Midbrain (tissue), 1 donor: ENCODE measurements around the gene SERPINE1.

Source experiments
- DNase-seq: peaks from one replicate; lab custom pipeline; 2025; lab: John Stamatoyannopoulos, UW

The SERPINE1 gene

DNA sequence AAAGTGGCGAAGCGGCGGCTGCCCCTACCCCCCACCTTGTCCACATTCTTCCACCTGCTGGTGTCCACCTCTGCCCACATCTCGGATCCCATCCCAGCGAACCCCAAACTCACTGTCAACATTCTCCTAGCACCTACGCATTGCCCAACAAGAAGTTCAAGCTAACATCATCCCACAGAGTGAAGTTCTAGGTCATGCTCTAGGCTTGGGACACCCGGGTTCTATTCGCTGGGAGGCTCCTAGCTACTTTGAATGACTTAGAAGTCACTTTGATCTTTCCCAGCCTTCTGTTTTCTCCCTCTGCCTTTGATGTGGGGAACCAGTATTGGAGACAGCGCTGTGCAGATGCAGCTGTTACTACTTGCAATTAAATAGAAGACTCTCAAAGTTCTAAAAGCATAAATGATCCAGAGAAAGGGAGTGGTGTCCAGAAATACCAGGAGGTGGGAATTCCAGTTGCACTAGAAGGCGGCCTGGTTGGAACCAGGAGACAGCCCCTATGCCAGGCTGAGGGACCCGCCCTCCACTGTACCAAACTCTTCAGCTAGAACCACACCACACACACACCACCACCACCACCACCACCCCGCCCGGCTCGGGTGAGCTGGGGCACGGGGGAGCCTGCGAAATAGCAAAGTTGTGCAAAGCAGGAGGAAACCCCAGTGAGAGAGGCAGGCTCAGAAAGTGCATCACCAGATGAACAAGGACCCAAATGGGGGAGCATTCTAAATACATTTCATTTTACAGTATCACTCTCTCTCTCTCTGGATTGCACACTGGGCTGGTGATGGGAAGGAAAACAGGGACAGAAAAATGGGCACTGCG is 43.9 kb downstream of the SERPINE1 start:
- DNase-seq = no peak

- no peak for DNase-seq
Observed at GRCh38 chr7:101171442-101171837, 44.5 kb downstream of the SERPINE1 start.

DNA sequence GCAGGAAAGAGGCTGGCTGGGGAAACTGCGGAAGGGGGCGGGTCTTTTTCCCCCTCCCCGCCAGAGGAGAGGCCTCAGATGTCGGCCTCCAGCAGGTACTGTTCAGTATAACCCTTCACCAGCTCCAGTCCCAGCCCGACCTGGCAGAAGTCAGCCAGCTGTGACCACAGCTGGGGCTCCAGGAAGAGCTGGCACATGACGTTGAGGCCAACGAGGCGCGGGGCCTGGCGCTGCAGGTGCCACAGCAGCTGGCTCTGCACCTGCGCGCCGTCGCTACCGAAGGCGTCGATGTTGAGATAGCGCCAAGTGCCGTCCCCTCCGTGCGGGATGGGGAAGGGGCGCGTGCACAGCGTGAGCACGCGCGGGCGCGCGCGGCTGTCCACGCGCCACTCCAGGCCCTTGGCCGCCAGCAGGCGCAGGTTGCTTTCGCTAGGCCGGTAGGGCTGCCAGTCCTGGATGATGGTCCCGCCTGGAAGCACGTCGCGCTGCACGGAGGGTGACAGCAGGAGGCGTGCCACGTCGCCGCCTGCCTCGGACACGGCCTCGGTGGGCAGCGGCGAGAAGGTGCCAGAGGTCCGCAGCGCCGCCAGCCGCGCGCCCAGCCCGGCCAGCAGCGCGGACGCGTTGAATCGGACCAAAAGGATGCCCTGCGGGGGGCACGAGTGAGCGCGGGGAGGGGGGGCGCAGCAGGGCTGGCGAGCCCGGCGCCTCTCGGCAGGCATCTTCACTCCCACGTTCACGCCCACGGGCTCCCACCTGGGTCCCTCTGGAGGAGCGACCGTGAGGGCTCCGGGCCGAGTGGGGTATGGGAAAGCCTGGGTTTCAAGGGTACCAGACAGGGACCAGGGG is 45.3 kb downstream of the SERPINE1 start:
- DNase-seq = no peak

GRCh38 chr7:101172854-101173751 is 46.2 kb downstream of the SERPINE1 start:
- peak; percentile 13 for DNase-seq

DNA sequence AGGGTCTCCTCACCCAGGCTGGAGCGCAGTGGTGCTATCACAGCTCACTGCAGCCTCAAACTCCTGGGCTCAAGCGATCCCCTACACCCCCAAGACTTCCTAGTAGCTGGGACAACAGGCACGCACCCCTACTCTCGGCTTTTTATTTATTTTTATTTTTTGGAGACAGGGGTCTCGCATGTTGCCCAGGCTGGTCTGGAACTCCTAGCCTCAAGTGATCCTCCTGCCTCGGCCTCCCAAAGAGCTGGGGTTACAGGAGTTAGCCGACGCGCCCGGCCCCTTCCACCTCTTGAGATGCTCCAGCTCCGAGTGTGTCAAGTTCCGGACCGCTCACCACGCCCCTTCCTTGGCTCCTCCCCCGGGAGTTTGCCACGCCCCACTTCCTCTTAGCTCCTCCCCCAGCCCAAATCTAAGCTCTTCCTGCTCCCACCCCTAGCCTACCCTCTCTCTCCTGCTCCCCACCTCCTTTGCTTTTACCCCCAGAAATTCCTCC is 46.9 kb downstream of the SERPINE1 start:
- no peak for DNase-seq

- DNase-seq = no peak
Observed at GRCh38 chr7:101174322-101174854, 47.5 kb downstream of the SERPINE1 start.

DNA sequence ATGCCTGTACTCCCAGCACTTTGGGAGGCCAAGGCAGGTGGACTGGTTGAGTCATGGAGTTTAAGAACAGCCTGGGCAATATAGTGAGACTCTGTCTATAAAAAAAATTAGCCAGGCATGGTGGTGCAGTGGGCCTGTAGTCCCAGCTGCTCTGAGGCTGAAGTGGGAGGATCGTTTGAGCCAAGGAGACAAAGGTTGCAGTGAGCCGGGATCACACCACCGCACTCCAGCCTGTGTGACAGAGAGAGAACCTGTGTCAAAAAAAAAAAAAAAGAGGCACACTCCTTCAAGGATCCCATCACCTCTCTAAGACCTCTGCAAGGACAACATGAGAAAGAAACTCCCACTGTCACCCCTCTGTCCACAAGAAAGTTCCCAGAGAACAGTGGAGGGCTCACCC is 48.8 kb downstream of the SERPINE1 start:
- DNase-seq = no peak

DNA sequence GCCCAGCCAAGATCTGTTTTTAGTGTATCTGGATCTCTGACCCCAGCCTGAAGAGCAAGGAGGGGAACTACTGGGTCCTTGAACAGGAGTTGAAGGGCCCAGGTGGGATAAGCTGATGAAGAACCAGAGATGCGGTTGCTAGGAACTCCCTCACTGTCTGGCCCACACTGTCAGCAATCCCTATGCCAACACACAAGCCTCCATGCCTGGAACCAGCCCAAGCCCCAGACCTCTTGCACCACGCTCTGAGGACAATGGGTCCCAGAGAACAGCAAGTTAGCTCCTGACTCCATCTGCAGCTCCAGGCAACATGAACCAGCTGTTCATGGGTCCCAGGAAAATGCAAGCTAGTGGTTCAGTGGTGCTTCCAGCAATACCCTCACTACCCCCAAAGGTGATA is 50.7 kb downstream of the SERPINE1 start:
- no peak for DNase-seq

- DNase-seq = no peak
Observed at GRCh38 chr7:101179117-101179516, 52.2 kb downstream of the SERPINE1 start.

DNA sequence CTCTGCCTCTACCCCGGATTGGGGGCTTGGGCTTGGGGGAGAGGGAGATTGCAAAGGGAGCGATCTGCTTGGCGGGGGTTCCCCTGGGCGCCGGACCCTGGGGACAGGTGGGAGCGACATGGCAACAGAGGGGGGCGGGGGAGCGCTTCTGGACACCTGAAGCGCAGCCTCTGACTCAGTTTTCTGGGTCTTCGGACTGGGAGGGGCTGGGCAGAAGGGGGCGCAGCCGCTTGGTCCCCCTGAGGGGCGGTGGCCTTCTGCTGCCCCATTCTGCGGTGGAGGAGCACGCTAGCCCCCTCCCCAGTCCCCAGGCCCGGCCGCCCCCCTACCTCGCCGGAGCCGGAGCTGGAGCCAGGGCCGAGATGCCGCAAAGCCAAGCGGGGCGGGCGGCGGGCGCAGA is 52.8 kb downstream of the SERPINE1 start:
- DNase-seq = no peak

GRCh38 chr7:101180130-101180755 is 53.3 kb downstream of the SERPINE1 start, which contains the start of gene NAT16:
Gene NAT16 (minus strand): TSS chr7:101180293. CDS start chr7:101174807, 5,486 bp downstream.
- DNase-seq = no peak

GRCh38 chr7:101185258-101185839 is 58.4 kb downstream of the SERPINE1 start:
- no peak for DNase-seq

DNA sequence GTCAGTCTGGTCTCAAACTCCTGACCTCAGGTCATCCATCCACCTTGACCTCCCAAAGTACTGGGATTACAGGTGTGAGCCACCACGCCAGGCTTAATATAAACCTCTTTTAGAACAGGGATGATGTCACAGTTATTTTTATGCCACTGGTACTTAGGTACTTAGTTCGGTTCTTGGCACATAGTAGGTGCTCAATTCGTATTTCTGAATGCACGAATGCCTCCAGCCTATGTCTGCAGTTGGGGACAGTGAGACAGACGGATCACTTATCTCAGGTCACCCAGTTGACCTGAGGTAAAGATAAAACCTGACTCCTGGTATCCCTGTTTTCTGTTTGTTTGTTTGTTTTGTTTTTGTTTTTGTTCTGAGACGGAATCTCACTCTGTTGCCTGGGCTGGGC is 59.3 kb downstream of the SERPINE1 start:
- DNase-seq = no peak

DNA sequence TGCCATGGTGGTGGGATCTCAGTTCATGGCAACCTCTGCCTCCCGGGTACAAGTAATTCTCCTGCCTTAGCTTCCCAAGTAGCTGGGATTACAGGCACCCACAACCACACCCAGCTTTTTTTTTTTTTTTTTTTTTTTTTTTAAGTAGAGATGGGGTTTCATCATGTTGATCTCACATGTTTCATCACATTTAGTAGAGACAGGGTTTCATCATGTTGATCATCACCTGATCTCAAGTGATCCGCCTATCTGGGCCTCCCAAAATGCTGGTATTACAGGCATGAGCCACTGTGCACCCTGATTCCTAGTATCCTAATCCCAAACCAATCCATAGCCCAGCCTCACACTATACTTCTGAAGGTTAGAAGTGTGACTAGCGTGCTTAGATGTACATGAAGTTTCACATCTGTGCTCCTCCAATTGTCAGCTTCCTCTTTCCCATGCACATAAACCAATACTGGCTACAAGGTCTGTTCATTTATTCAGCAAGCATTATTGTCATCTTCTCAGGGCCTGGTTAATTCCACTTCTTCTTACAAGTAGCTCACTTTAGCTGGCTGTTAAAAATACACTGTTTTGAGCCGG is 60.0 kb downstream of the SERPINE1 start:
- DNase-seq = no peak
